Stimulated activated CD4-positive, alpha-beta T cell treated with anti-CD3 and anti-CD28 coated beads, Interleukin-15, amount 100 ng/mL, for 1 hour (primary cell): ENCODE data around the gene PLCL1.

Experiments
- DNase-seq, 2 donors: peaks; one replicate each; pipeline ENCODE4 v3.0.0-alpha.2; 2020; ENCODE audit warnings: low read depth in 1 of 2, low spot score in 1 of 2

The PLCL1 gene

GRCh38 chr2:197884252-197884651 is 79.9 kb downstream of the PLCL1 start:
- no peak for DNase-seq

DNA sequence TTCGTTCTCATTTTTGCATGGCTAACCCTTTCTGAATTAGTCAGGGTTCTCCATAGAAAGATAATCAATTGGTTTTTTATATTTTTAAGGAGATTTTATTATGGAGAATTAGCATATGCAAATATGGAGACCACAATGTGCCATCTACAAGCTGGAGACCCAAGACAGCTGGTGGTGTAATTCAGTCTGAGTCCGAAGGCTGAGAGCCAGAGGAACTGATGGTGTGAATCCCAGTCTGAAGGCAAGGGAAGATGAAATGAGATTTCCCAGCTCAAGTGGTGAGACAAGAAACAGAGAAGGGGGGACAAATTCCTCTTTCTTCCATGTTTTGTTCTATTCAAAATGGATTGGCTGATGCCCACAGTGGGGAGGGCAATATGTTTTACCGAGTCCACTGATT is 80.7 kb downstream of the PLCL1 start:
- no peak for DNase-seq

- DNase-seq = no peak
These were observed 81.2 kb downstream of the PLCL1 start for GRCh38 chr2:197885587-197885986.

DNA sequence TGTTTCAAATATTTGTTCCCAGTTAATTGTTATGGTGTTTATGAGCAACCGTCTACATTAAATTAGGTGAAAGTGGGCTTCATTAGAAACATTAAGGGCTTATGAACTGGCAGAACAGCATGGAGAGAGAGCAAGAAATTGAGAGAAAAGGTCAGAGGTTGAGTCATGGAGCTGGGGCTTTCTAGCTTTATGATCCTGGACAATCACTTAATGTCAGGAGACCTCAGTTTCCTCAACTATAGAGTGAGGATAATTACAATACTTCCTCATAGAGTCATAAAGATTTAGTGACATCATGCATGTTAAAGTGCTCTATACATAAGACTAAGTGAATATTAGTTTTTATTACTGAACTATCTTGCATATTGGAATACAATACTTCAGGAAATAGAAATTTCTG is 83.9 kb downstream of the PLCL1 start:
- no peak for DNase-seq

DNA sequence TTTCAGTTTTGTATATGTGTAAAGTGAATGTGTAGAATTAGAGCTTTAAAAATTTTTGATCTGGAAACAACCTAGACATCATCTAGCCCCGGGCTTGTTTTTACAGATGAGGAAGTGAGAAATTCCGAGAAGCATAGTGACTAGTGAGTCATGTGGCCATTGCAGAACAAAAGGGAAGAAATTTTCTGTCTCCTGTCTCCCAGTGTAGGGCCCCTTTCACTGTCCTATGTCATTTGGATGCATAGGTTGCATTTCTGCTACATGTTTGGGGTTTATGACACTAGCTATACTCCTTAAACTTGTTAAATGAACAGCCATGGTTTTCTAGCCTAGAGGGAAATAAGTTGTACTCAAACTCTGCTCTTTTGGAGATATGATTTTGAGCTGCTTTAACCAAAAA is 84.6 kb downstream of the PLCL1 start:
- no peak for DNase-seq

- no peak for DNase-seq
These were observed 85.8 kb downstream of the PLCL1 start for GRCh38 chr2:197890168-197890567.

GRCh38 chr2:197891897-197892442 is 87.6 kb downstream of the PLCL1 start:
- DNase-seq = no peak

DNA sequence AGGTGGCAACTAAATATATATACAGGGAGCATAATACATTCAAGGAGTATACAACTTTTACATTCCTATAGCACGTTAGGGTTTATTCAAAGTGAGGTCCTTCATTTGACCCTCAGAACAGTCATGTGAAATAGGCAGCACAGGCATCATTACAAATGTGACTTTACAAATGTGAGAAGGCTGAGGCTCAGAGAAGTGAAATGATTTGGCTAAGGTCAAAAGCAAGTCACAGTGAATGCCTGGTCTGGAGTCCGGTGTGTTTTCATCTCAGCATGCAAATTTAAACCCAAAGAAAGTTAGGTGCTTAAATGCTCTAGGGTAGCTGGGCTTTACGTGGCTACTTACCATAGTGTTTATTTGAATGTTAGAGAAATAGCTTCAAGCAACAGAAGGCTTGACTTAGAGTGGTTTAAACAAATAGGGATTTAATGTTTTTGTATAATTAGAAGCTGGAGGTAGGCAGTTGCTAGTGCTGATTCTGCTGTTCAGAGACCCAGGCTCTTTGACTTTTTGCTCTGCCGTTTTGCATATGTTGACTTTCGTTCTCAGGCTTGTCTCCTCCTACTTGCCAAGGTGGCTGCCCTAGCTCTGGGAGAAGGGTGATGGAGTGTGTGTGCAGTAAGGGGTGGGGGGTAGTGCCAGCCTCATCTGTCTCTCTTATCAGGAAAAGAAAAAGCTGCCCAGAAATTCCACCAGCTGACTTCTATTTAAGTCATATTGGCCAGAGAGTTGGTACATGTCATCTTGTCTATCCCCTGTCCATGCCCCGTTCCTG is 89.2 kb downstream of the PLCL1 start:
- DNase-seq = no peak

DNA sequence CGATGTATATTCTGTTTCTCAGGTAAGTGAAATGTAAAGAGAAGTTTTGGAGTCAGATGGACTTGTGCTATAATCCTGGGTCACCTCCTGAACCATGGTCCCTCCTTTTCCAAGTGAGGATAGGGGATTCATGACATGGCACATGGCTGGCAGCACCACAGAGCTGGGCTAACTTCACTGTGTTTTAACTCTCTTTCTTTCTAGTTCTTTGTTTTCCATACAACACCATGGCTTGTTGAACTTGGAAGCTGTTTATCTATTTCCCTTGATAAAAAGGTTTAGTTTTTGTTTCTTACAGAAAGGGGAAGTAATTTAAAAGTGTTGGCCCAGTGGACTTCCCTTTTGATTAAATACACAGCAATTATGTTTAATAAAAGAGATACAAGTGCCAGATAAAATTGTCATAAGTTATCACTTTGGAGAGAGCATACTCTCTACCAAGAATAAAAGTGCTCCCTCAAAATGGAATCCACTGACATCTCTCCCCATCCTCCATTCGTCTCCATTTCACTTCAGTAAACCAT is 90.4 kb downstream of the PLCL1 start:
- DNase-seq = no peak

DNA sequence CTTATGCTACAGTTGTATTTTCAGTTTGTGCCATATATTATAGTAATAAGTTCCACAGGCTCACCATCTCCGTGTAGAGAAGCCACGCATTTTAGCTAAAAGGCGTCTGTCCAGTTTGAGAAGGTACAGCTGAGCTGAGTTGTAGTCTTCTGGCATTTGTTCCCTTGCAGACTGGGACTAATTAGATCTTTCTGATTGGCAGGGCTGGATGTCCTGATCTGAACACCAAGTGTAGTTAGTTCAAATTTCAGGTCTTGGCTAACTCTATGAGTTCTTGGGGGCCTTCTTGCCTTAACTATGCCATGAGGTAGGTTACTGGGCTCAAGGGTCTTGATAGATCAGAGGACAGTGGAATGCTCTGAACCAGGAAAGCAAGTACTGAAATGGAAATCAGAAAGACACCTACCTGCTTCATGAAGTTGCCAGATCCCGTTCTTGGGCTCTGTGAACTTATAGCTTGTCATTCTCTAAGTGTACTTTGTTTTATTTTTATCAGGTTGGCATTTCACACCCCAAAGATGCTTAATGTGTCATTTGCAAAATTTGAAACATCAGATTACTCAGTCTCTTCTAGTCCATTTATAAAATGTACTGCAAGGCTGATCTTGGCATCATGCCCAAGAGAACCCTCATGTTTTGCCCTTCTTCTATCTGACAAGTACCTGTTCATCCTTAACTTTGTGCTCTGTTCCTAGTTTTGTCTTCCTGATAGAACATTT is 93.7 kb downstream of the PLCL1 start:
- DNase-seq = no peak

GRCh38 chr2:197904446-197904845 is 100.1 kb downstream of the PLCL1 start:
- DNase-seq = no peak

GRCh38 chr2:197908156-197908555 is 103.8 kb downstream of the PLCL1 start:
- no peak for DNase-seq

GRCh38 chr2:197908990-197909776 is 104.8 kb downstream of the PLCL1 start:
- no peak for DNase-seq

GRCh38 chr2:197911667-197912066 is 107.3 kb downstream of the PLCL1 start:
- DNase-seq = no peak

- no peak for DNase-seq
These were observed 108.7 kb downstream of the PLCL1 start for GRCh38 chr2:197913084-197913483.

DNA sequence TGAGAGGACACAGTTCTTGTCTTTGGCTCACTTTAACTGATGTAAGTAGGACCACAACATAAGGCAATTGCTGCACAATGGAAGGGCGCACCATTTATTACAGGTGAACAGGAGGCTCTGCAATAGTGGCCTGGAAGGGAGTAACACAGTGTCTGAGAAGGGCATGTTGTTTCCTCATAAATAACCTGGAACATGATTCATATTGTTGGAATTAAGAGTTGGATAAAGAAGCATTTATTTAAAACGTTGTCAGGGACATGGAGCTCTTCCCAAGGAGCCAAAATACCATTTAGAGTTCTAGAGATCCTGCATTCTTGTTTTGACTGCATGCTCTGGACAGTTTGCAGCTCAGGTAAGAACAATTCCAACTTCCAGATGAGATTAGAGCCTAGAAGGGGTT is 110.4 kb downstream of the PLCL1 start:
- no peak for DNase-seq

GRCh38 chr2:197915548-197916265 is 111.3 kb downstream of the PLCL1 start:
- no peak for DNase-seq

DNA sequence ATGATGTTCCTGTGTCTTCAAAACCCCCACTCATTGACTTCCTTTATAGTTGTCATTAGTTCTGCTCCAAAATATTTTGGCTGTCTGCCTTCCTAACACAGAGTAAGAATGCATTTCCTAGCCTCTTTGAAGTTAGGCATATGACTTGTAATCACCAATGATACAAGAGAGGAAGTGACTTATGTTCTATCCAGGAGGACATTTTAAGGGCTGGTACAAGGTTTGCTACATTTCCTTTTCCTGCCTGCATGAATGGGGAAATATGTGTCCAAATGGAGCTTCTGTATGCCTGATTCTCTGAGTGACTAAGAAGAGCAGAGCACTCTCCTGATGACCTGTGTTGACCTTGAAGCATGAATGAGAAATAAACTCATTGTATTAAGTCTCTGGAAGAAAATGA is 115.1 kb downstream of the PLCL1 start:
- no peak for DNase-seq

DNA sequence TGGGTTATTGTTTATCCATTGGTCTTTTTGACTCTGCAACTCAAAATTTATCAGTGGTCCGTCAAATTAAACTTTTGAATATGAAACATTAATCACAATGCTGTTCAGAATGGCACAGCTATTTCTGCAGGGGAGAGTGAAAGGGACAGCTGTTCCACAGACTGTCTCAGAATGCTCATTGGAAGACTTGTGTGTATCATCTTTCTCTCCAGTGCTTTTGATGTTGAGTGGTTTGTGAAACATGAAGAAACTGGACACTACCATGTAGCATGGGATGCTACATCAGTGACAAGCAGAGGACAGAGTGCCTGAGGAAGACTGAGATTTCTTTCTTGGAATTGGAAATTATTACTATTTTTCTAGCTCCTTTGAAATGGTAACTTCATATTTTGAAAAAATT is 115.7 kb downstream of the PLCL1 start:
- no peak for DNase-seq

DNA sequence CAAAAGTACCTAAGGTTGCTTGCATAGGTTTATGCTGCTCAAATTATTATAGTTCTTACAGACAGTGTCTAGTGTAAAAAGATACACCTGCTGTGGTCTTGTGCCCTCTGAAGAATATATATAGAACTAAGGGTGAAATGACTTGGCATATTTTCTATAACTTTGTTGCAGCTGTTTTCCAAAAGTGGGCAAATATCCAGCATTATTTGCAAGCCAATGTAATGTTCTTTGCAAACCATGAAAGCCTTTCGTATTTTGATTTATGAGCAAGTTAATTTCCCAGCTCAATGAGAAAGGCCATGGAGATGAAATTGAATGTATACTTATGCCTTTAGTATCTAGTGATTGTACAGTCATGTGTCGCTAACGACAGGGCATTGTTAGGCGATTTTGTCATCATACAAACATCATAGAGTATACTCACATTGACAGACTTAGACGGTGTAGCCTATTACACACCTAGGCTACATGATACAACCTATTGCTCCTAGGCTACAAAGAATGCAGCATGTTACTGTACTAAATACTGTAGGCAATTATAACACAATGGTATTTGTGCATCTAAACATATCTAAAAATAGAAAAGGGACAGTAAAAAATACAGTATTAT is 116.3 kb downstream of the PLCL1 start:
- no peak for DNase-seq
